ENCODE data around the gene SPSB3.
"Not testable (repeated sequence)": the region's sequence is repeated elsewhere in the genome, so short reads cannot be mapped to it uniquely, and the experiment has no call there.

Gene SPSB3

DNA sequence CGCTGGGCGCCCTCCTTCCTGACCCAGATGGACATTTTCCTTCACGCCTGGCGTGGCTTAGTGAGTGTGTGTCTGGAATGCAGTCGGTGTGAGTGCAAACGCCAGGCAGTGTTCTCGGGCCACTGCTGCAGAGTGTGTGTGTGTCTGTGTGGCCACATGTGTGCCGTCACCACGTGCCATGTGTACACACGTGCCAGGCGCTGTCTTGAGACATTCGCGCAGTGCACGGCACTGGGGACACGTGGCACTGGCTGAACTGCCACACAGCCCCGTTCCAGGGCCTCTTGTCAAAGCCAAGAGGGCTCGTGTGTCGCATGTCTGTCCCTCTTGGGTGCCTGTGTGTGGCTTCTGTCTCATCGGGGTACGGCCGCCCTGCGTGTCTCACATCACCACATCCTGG lies 47.6 kb downstream of the SPSB3 start:
- no peak for FAIRE-seq

DNA sequence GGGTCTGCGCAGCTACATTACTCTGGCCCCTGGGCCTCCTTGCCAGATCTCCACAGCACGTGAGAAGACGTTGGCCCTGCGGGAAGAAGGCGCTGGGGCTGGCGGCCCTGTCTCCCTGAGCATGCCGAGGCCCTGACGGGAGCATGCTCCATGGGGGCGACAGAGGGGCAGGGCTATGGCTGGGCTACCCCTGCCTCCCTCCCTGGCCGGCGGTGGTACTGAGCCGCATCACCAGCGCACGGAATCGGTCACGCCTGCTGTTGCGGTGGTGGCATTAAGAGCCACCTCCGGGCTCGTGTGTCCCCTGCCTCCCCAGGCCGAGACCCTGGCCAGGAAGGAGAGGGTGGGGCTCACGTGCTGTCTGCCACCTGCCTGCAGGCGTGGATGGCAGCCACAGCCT lies 48.2 kb downstream of the SPSB3 start:
- no peak for FAIRE-seq

DNA sequence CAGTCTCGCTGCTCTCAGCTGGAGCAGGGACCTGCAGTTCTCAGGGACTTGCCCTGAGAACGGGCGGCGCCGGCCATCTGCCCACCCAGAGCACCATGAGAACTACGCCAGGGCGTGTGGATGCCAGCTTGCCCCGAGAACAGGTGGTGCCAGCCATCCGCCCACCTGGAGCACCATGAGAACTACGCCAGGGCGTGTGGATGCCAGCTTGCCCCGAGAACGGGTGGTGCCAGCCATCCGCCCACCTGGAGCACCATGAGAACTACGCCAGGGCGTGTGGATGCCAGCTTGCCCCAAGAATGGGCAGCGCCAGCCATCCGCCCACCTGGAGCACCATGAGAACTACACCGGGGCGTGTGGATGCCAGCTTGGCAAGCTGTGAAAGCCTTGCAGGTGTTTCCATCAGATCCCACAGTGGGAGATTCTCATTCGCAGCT lies 49.8 kb downstream of the SPSB3 start:
- not testable (repeated sequence) for FAIRE-seq

DNA sequence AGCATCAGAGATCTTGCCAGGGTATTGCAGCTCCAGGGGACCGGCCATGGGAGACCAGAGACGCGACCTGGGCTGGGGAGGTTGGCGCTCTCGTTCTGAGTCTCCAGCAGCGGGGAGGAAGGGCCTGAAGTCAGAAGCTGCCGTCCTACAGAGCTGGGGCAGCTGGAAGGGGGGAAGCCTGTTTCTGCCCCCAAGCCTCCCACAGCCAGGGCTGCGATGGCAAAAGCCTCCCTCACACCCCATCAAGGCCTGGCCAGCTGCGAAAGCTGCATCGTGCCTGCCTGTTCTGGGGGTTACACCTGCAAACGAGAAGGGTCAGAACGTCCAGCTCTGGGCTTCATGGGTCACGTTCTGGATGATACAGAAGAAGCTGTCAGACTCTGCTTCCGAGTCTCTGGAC lies 50.3 kb downstream of the SPSB3 start:
- FAIRE-seq = no peak

DNA sequence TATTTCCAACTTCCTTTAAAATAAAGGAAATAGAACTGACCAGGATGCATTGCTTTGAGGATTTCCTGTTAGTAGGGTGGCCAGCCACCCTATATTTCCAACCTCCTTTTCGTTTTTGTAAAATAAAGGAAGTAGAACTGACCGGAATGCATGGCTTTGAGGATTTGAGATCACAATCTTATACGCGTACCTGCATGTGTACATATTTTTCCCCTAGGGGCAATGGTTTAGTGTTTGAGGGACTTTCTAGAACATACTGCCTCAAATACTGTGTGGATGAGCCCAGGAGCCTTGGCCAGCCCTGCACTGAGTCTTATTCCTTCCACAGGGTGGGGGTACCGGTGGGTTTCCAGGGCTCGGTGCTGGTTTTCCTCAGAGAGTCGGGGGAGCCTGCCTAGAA lies 50.8 kb downstream of the SPSB3 start:
- FAIRE-seq = no peak

DNA sequence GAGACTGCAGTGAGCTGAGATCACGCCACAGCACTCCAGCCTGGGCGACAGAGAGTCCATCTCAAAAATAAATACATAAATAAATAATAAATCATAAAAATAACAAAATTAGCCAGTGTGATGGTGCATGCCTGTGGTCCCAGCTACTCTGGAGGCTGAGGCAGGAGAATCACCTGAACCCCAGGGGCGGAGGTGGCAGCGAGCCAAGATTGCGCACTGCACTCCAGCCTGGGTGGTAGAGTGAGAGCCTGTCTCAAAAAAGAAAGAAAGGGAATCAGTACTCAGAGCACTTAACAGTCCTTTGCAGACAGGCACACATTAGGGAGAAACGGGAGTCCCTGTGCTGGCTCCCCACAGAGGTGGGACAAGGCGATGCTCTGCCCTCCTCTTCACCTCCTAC lies 51.3 kb downstream of the SPSB3 start:
- no peak for FAIRE-seq

DNA sequence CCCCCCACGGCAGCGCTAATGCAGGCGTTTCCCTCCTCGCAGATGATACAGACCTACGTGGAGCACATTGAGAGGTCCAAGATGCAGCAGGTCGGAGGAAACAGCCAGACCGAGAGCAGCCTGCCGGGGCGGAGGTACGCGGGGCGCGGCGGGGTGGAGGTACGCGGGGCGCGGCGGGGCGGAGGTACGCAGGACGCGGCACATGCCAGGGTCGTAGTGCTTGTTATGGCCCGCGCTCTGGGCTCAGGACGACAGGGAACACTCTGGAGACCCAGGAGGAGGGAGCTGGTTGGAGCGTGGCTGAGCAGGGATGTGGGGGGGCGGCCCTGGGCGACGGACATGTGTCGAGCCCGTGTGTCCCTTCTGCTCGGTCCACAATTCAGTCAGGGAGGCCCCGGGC lies 52.9 kb downstream of the SPSB3 start:
- FAIRE-seq = no peak

DNA sequence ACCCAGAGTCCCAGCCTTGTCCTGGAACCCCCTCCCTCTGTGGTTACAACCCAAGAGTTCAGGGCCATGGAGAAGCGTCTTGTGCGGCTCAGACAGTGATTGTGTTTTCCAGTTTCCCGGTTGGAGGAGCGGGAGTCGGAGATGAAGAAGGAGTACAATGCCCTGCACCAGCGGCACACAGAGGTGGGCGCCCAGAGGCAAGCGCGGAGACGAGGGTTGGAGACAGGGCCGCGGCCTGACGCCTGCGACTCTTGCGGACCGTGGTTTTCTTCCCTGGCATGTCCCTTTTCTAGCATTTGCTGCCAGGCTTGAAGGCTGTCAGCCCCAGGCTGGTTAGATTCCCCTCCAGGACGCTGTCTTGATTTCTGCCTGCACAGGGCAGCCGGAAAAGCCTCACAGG lies 53.3 kb downstream of the SPSB3 start:
- FAIRE-seq = no peak

DNA sequence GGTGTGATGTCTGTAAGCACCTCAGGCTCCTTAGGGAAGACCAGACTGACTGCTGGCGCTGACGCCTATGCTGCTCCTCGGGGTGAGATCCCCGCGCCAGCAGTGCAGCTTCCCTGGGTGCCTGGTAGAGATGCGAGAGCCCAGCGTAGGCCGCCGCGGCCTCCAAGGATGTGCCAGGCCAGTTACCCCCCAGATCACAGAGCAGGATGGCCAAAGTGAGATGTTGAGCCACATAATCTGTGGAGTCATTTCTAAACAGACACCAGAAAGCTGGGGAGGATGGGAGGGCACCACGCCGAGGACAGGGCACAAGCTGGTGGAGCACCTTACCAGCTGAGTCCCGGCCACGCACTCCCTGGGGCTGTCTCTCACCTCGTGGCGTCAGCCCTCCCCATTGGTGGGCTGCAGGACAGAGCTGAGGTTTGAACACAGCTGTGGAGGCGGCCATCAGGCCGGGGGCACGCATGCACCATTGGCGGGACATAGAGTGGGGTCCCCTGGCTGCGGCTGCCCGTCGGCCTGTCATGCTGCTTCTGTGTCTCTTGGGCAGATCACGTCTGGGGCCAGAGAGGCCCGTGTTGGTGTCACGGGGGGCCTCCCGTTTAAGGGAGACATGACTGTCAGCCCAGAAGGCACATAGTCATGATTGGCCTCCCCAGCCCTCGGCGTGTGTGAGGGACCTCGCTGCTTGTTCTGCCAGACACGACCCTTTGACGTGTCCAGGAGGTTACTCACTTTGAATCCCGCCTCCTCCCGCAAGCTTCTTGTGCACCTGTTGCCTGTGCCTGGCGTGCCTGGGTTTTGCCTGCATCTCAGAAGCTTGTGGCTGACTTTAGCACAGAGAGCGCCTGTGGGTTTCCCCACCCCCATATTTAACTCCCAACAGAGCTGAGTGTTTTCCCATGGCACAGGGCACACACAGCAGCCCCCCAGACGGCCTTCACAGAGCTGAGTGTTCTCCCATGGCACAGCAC lies 54.4 kb downstream of the SPSB3 start:
- FAIRE-seq = no peak

All from A204.1 (cell line).